ENCODE results near the gene PRKAB2.

DNA sequence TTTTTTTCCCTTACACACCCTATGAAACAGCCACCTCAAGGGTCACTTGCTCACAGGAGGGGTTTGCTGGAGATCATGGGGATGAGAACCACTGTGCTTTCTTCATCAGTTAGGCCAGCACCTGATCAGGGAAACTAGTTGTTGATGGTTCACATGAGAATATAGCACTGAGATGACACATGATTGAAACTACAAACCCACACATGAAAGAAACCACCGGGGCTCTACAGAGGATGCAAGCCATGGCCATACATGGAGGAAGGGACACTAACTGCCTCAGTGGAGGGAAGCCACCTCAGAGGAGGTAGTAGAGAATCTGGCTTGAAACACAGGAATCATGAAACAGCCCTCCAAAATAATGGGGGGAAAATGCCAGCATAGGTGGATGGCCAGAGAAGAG is 63.2 kb downstream of the PRKAB2 start:
- no peak for TF ChIP-seq CTCF (IDR thresholded peaks at IDR 0.05 in 4 of 5, conservative IDR thresholded peaks at IDR 0.05 in 1 of 5)
- TF ChIP-seq POLR2A (IDR thresholded peaks at IDR 0.05) = no peak
